WTC11 (cell line): ENCODE measurements around the gene PRKAG2.

Source experiments
- CTCF ChIP-seq: fragments of 200-600 bp; IDR thresholded peaks from 2 replicates; pipeline ENCODE4 v1.8.0; 2022; ENCODE audit warnings: antibody characterized with exemption
- MYBL2 ChIP-seq: sonication (generic); formaldehyde crosslinking; IDR thresholded peaks from 2 replicates; pipeline ENCODE4 v1.8.1; 2023; ENCODE audit warnings: mild to moderate bottlenecking, moderate library complexity, missing genetic modification reagents
- SMAD3 ChIP-seq: sonication (generic); formaldehyde crosslinking; IDR thresholded peaks from 2 replicates; pipeline ENCODE4 v1.8.0; 2022; ENCODE audit warnings: missing genetic modification reagents, mild to moderate bottlenecking, borderline replicate concordance
- ZNF512 ChIP-seq: sonication (generic); formaldehyde crosslinking; IDR thresholded peaks from 2 replicates; pipeline ENCODE4 v1.8.1; 2022; ENCODE audit warnings: missing genetic modification reagents, borderline replicate concordance

- TF ChIP-seq SMAD3 (CRISPR knock-in tag) (no peak), CTCF (no peak), ZNF512 (CRISPR knock-in tag) (no peak), MYBL2 (CRISPR knock-in tag) (no peak)
Observed at GRCh38 chr7:151671514-151671913, 205.4 kb downstream of the PRKAG2 start.
